ENCODE data around the gene PRPF38B. TPM values are rescaled to one million over a fixed set of nuclear protein-coding genes. Genes with fewer than 3 reads are reported as not detected.

PRPF38B gene
- total and polyA plus RNA-seq, 9 of the 15 experiments (the other 6 are each of a cell fraction or from before 2014, with no cell fraction given): 25.3 to 85.5 (median 66.4) TPM

- TF ChIP-seq ZNF609 (CRISPR knock-in tag; IDR thresholded peaks at IDR 0.05; ENCODE audit: borderline replicate concordance) (0 out of 2 replicates have a peak, but pooled peaks have one; percentile 57), PHF21A (IDR thresholded peaks at IDR 0.05; ENCODE audit: borderline replicate concordance, low read depth) (0 out of 2 replicates have a peak, but pooled peaks have one; percentile 32), NFATC3 (IDR thresholded peaks at IDR 0.05) (no peak), ETV1 (tag; conservative IDR thresholded peaks at IDR 0.05; ENCODE audit: low read depth) (peak; percentile 72), FOS (IDR thresholded peaks at IDR 0.05; ENCODE audit: extremely low read depth, insufficient read length) (no peak), MBD2 (IDR thresholded peaks at IDR 0.05; ENCODE audit: borderline replicate concordance, low read depth) (peak; percentile 87), MAX (CRISPR knock-in tag; IDR thresholded peaks at IDR 0.05) (peak; percentile 94), MLX (CRISPR knock-in tag; conservative IDR thresholded peaks at IDR 0.05) (0 out of 4 replicates have a peak, but pooled peaks of 1 of the 2 experiments have one; percentile 40), NR2C2 (CRISPR knock-in tag; IDR thresholded peaks at IDR 0.05) (peak; percentile 53), NR2C2 (tag; IDR thresholded peaks at IDR 0.05) (peak; percentile 63; the same call in 1 of the 2 replicates), SNIP1 (IDR thresholded peaks at IDR 0.05; ENCODE audit: low read depth) (no peak), POLR2B (IDR thresholded peaks at IDR 0.05; ENCODE audit: low read depth, partially characterized antibody) (peak; percentile 99), CEBPB (tag; IDR thresholded peaks at IDR 0.05) (no peak), NBN (IDR thresholded peaks at IDR 0.05; ENCODE audit: low read depth) (peak; percentile 100), ZNF589 (CRISPR knock-in tag; IDR thresholded peaks at IDR 0.05; ENCODE audit: low read depth) (peak; percentile 86; the same call in 1 of the 2 replicates), HINFP (tag; conservative IDR thresholded peaks at IDR 0.05; ENCODE audit: low read depth) (no peak), ZFP91 (CRISPR knock-in tag; IDR thresholded peaks at IDR 0.05) (0 out of 2 replicates have a peak, but pooled peaks have one; percentile 69), RBM17 (IDR thresholded peaks at IDR 0.05; ENCODE audit: borderline replicate concordance, low read depth, low read length) (no peak)
These were observed 54.5 kb downstream of the PRPF38B start, which contains the start of gene STXBP3 (continued) for GRCh38 chr1:108746382-108747170.

Measured in K562 (cell line).